Lung (tissue), 12 donors: ENCODE results near the gene RANBP1. TPM values are rescaled to one million over a fixed set of nuclear protein-coding genes. Genes with fewer than 3 reads are reported as not detected.

ENCODE experiments used
- ATAC-seq: fragments of 200-7000 bp; cut with Tn5 transposase; one replicate; pipeline ENCODE4 v1.9.1; 2020; ENCODE audit warnings: moderate number of reproducible peaks; ENCODE audit not compliant: insufficient read depth, low FRiP score
- DNase-seq, 3 donors: peaks; one replicate each; pipeline ENCODE4 v3.0.0-alpha.2; 2013 to 2017
- H3K27ac ChIP-seq, 2 donors: one replicate each; pipeline ENCODE4 v1.5.1; 2013; ENCODE audit warnings: mild to moderate bottlenecking in 2 of 2, moderate library complexity in 2 of 2, control low read depth in 1 of 2, inconsistent platforms in 1 of 2, low read depth in 1 of 2, low read length in 1 of 2
- H3K27me3 ChIP-seq, 3 donors: one replicate each; pipeline ENCODE4 v1.5.1; 2013; ENCODE audit warnings: low read length in 2 of 3; ENCODE audit not compliant: control insufficient read depth in 3 of 3, insufficient read depth in 3 of 3
- H3K36me3 ChIP-seq, 4 donors: one replicate each; pipeline ENCODE4 v1.5.1; 2013; ENCODE audit warnings: low read length in 4 of 4, mild to moderate bottlenecking in 1 of 4, moderate library complexity in 1 of 4; ENCODE audit not compliant: control insufficient read depth in 4 of 4, insufficient read depth in 4 of 4
- H3K4me1 ChIP-seq, 5 donors: one replicate each; pipeline ENCODE4 v1.5.1; 2013; ENCODE audit warnings: low read length in 5 of 5, mild to moderate bottlenecking in 2 of 5, moderate library complexity in 1 of 5; ENCODE audit not compliant: control insufficient read depth in 5 of 5, insufficient read depth in 5 of 5
- H3K4me3 ChIP-seq: one replicate; pipeline ENCODE4 v1.5.1; 2013; ENCODE audit warnings: mild to moderate bottlenecking, control low read depth, moderate library complexity
- H3K9ac ChIP-seq, 2 donors: one replicate each; pipeline ENCODE4 v1.5.1; 2013; ENCODE audit warnings: low read length in 2 of 2, control low read depth in 1 of 2; ENCODE audit not compliant: insufficient read depth in 1 of 2
- H3K9me3 ChIP-seq, 4 donors: one replicate each; pipeline ENCODE4 v1.5.1; 2013; ENCODE audit warnings: low read length in 3 of 4, mild to moderate bottlenecking in 1 of 4, moderate library complexity in 1 of 4; ENCODE audit not compliant: control insufficient read depth in 4 of 4, insufficient read depth in 3 of 4
- CTCF ChIP-seq: IDR thresholded peaks from 2 replicates; pipeline ENCODE4 v1.5.1; 2012; ENCODE audit warnings: mild to moderate bottlenecking; ENCODE audit errors: control extremely low read depth, extremely low read depth
- WGBS, 2 donors: extraction: QIAGEN DNeasy Blood & Tissue Kit; methylation state at CpG; one replicate each; pipeline ENCODE4 v1.1.7; 2013; 5-methylcytosine and 5-hydroxymethylcytosine counted together
- polyA plus RNA-seq, 2 donors: library from polyadenylated mRNA; stranded (reverse); fragments of 200-250 nt; gene quantifications; one replicate each; pipeline ENCODE4 v1.2.1, GENCODE V29; 2013
- total RNA-seq, 2 donors: library from RNA; depleted of rRNA in 1 of 2; stranded (reverse); fragments of >200 nt in 1 of 2; gene quantifications; one replicate each; pipeline ENCODE4 v1.2.1, GENCODE V29; 2014 to 2021
- donor health status: control.
- donor health status: control.
- donor health status: Bipolar disorder and iron deficiency.
- donor health status: healthy.
- donor health status: DM: yes; HTN: yes; CAD: no.

Gene RANBP1
- total and polyA plus RNA-seq, 4 donors, result 72.9 to 119 (median 83.2) TPM

GRCh38 chr22:20094197-20094807, 21.6 kb upstream of the RANBP1 start:
- H3K9me3 ChIP-seq, result peaks cover 0 to 9% (median 1%) of the 10 kb centered on the region in 4 donors
- WGBS, 2 donors, result 96 to 97% methylated on average over 15 of the region's 15 CpGs
- no peak for TF ChIP-seq CTCF
- peaks cover 59 to 71% (median 67%) of the 10 kb centered on the region in 4 donors for H3K36me3 ChIP-seq
- no peaks in the 10 kb centered on the region for H3K4me1 ChIP-seq
- H3K27ac ChIP-seq, result no peak overlapping the region
- H3K4me3 ChIP-seq, result no peak overlapping the region
- H3K9ac ChIP-seq, result no peak overlapping the region
- no peak for DNase-seq
- ATAC-seq, result no peak
- H3K27me3 ChIP-seq, result no peaks in the 10 kb centered on the region

GRCh38 chr22:20095521-20095920, 20.4 kb upstream of the RANBP1 start:
- no peak overlapping the region for H3K9ac ChIP-seq
- peaks cover 0 to 9% (median 1%) of the 10 kb centered on the region in 4 donors for H3K9me3 ChIP-seq
- no peak overlapping the region for H3K4me3 ChIP-seq
- no peaks in the 10 kb centered on the region for H3K27me3 ChIP-seq
- DNase-seq (no peak), ATAC-seq (no peak)
- 92 to 97% methylated on average over 4 of the region's 4 CpGs for WGBS, 2 donors
- TF ChIP-seq CTCF, result no peak
- no peaks in the 10 kb centered on the region for H3K4me1 ChIP-seq
- peaks cover 51 to 65% (median 61%) of the 10 kb centered on the region in 4 donors for H3K36me3 ChIP-seq
- H3K27ac ChIP-seq, result no peak overlapping the region

- H3K4me1 ChIP-seq, result no peaks in the 10 kb centered on the region
- peaks cover 0 to 9% (median 1%) of the 10 kb centered on the region in 4 donors for H3K9me3 ChIP-seq
- ATAC-seq (no peak), DNase-seq (no peak)
- TF ChIP-seq CTCF, result no peak
- WGBS, 2 donors, result 93 to 98% methylated on average over 2 of the region's 2 CpGs
- no peak overlapping the region for H3K9ac ChIP-seq
- H3K4me3 ChIP-seq, result no peak overlapping the region
- no peak overlapping the region for H3K27ac ChIP-seq
- no peaks in the 10 kb centered on the region for H3K27me3 ChIP-seq
- H3K36me3 ChIP-seq, result peaks cover 44 to 59% (median 53%) of the 10 kb centered on the region in 4 donors
Measured at GRCh38 chr22:20096574-20097420, 19.1 kb upstream of the RANBP1 start.
